Activated effector memory CD4-positive, alpha-beta T cell treated with anti-CD3 and anti-CD28 coated beads, Interleukin-2, amount 50 U/mL, for 16 hours (primary cell): Measurements from ENCODE around the gene KMT2D.

ENCODE experiments used
- DNase-seq: peaks from one replicate; pipeline ENCODE4 v3.0.0-alpha.2; 2020

KMT2D gene

GRCh38 chr12:49031573-49032161 lies 28.9 kb downstream of the KMT2D start:
- no peak for DNase-seq

- DNase-seq: no peak
Measured at GRCh38 chr12:49030714-49031572, 29.7 kb downstream of the KMT2D start.

GRCh38 chr12:49030119-49030518 lies 30.5 kb downstream of the KMT2D start:
- no peak for DNase-seq

GRCh38 chr12:49028666-49029275 lies 31.8 kb downstream of the KMT2D start:
- no peak for DNase-seq

- no peak for DNase-seq
Measured at GRCh38 chr12:49027846-49028555, 32.6 kb downstream of the KMT2D start.

GRCh38 chr12:49026678-49027480 lies 33.7 kb downstream of the KMT2D start:
- DNase-seq: no peak

GRCh38 chr12:49026101-49026500 lies 34.5 kb downstream of the KMT2D start:
- no peak for DNase-seq

- DNase-seq: no peak
Measured at GRCh38 chr12:49025463-49025862, 35.1 kb downstream of the KMT2D start.

- no peak for DNase-seq
Measured at GRCh38 chr12:49024543-49024942, 36.1 kb downstream of the KMT2D start.

- no peak for DNase-seq
Measured at GRCh38 chr12:49023812-49024211, 36.8 kb downstream of the KMT2D start.

- DNase-seq: no peak
Measured at GRCh38 chr12:49022558-49023178, 37.9 kb downstream of the KMT2D start.

GRCh38 chr12:49021292-49021915 lies 39.2 kb downstream of the KMT2D start:
- no peak for DNase-seq

GRCh38 chr12:49020441-49020840 lies 40.2 kb downstream of the KMT2D start:
- DNase-seq: peak; percentile 61

GRCh38 chr12:49019443-49020324 lies 40.9 kb downstream of the KMT2D start:
- peak; percentile 75 for DNase-seq

- no peak for DNase-seq
Measured at GRCh38 chr12:49019120-49019430, 41.5 kb downstream of the KMT2D start.

GRCh38 chr12:49018261-49019119 lies 42.1 kb downstream of the KMT2D start, which contains the start of gene PRKAG1:
TSS of gene PRKAG1 (minus strand) at chr12:49018776. CDS start at chr12:49018740, 36 bp downstream.
- peak; percentile 99 for DNase-seq

- peak; percentile 77 for DNase-seq
Measured at GRCh38 chr12:49017891-49018260, 42.7 kb downstream of the KMT2D start.

GRCh38 chr12:49015196-49015595 lies 45.4 kb downstream of the KMT2D start:
- DNase-seq: no peak

- DNase-seq: no peak
Measured at GRCh38 chr12:49014547-49014946, 46.0 kb downstream of the KMT2D start.

GRCh38 chr12:49013428-49013827 lies 47.2 kb downstream of the KMT2D start:
- DNase-seq: no peak
